Measurements from ENCODE around the gene DNAJB1.

DNAJB1 gene

DNA sequence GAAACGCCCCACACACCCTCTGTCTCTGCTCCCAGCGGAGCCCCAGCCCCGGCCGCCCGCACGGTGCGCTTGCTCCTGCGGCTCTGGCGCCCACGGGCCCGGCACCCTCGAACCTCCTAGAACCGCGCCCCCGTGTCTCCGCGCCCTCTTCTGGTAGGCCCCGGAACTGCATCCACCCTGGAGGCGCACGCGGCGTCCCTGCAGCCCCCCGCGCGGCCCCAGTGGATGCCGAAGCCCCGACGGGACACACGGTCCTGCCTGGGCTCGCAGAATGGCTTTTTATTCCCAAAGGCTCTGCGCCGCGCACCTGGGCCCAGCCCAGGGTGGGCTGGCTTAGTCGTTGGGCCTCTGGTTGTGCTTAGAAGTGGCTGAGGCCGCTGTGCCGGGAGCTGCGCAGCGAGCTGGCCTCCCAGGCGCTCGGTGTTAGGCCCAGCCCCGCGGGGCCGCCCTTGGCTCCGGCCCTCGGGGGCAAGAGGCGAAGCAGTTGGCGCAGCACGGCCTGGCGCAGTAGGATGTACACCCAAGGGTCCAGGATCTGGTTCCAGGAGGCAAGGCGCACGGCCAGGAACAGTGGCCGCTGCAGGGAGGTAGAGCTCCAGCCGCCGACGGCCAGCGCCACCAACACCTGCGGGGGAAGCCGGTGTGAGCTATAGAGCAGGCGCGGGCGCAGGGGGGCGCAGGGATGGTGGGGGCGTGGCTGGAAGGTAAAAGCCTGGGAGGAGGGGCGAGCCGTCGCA is 45.8 kb downstream of the DNAJB1 start:
- peak; percentile 64 for DNase-seq

DNA sequence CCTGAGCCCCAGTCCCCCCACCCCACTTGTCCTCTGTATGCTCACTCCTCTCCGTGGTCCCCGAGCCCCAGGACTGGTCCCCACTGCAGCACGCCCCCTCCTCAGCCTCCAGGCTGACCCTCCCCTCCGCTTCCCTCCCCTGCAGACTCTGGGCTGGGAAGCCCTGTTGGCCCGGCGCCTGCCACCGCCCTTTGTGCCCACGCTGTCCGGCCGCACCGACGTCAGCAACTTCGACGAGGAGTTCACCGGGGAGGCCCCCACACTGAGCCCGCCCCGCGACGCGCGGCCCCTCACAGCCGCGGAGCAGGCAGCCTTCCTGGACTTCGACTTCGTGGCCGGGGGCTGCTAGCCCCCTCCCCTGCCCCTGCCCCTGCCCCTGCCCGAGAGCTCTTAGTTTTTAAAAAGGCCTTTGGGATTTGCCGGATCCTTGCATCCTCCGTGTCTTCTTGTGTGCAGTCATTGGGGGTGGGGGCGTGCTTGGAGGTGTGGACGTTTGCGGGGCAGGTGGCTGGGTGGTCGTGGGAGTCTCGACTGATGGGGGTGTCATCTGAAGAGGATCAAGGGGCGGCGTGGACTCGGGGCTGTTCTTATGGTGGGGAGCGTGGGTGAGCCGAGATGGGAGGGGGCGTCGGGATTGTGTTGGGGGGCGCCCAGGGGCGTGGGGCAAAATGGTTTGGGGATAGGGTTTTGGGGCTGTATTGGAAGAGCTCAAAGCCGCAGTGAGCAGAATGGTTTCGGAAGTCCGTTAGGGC is 46.6 kb downstream of the DNAJB1 start:
- no peak for DNase-seq

DNA sequence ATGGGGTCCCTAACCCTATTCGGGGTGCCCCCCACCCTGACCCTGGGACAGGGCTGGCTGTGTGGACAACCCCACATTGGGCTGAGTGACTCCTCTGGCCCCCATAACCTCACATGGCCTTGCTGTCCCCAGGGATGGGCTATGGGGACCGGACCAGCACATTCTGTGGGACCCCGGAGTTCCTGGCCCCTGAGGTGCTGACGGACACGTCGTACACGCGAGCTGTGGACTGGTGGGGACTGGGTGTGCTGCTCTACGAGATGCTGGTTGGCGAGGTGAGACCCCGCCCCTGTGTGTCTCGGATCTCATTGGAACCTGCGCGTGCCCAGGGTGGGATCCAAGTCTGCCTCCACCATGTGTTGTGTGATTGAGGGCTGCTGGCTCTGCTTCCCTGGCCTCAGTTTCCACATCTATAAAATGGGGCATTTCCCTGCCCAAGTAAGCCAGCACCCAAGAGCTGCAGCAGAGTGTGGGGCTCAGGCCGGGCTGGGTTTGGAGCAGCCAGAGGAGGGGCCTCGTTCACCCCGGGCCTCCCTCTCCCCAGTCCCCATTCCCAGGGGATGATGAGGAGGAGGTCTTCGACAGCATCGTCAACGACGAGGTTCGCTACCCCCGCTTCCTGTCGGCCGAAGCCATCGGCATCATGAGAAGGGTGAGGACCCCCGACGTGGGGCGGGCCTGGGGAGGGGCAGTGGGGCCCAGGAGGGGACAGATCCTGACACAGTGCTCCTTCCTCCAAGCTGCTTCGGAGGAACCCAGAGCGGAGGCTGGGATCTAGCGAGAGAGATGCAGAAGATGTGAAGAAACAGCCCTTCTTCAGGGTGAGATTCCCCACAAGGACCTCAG is 47.9 kb downstream of the DNAJB1 start:
- DNase-seq: no peak

DNA sequence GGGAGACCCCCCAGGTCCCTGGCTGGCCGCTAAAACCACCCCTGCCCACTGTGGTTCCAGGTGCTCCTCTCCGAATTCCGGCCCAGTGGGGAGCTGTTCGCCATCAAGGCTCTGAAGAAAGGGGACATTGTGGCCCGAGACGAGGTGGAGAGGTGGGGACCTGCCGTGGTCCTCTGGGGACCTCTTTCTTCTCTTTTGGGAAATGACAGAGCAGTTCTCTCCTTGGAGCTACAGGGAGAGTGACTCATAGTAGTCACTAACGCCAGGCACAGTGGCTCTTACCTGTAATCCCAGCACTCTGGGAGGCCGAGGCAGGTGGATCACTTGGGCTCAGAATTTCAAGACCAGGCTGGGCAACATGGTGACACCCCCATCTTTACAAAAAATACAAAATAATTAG is 50.4 kb downstream of the DNAJB1 start:
- no peak for DNase-seq

DNA sequence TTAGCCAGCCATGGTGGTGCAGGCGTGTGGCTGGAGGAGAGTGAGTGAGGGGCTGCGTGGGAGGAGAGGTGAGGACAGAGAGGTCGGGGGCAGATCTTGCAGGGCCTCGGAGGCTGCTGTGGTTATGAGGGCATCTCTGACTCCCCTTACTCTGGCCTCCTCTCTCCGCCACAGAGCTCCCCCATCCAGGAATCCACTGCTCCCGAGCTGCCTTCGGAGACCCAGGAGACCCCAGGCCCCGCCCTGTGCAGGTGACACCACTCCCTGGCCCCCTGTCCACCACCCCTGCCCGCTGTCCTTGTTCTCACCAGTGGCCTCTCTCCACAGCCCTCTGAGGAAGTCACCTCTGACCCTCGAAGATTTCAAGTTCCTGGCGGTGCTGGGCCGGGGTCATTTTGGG is 50.8 kb downstream of the DNAJB1 start:
- no peak for DNase-seq

Data from OCI-M1 (cell line).